Right hindlimb (tissue), 1 donor: ENCODE results near the gene B3GNT3.

ENCODE experiments used
- DNase-seq: peaks from one replicate; pipeline ENCODE4 v3.0.0-alpha.2; 2018

Gene B3GNT3

DNA sequence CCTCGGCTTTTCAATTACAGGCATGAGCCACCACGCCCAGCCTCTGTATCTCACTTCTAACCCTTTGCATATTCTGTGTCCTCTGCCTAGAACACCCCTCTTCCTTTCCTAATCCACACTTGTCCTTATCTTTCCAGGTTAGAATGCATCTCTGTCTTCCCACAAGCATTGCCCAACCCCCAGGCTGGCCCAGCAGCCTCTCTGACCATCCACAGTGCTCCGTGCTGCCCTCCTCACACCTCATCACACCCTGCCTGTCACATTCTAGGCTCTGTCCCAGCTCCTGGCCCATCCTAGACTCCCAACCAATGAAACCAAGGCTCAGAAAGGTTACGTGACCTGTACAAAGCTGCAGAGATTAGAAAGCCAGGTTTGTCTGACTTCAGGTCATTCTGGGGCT is 41.6 kb downstream of the B3GNT3 start:
- DNase-seq = no peak

DNA sequence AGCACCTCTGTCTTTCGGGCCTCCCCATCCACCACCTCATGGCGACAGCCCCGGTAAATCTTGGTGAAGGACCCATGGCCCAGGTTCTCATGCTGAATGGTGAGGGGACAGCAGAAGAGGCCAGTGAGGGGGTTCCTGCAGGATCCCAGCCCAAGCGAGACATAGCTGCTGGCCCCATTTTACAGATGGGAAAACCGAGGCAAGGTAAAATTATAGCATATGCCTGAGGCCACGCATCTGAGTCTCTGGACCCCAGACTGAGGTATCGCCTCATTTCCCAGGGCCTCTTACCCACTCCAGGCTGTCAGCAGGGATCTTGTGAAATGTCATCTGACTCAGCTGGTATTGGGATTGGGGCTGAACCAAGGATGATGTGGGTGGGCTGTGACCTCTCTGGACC is 43.0 kb downstream of the B3GNT3 start:
- DNase-seq = no peak

DNA sequence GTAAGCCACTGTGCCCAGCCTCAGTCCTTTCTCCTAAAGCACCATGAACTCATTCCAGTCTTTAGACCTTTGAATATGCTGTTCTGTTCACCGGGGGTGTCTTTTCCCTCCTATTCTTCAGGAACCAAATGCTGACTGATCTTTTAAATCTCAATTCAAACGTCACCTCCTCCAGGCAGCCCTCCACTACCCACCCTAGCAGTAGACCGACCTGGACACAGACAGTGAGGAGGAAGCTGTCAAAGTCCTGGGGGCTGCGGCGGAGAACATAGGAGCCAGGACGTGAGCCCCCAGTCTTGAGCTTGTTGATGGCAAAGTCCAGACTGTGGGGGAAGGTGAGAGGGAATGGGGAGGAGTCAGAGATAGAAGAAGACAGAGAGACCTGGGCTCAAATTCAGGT is 45.1 kb downstream of the B3GNT3 start:
- DNase-seq = no peak

GRCh38 chr19:17841371-17841809 is 46.5 kb downstream of the B3GNT3 start:
- no peak for DNase-seq

DNA sequence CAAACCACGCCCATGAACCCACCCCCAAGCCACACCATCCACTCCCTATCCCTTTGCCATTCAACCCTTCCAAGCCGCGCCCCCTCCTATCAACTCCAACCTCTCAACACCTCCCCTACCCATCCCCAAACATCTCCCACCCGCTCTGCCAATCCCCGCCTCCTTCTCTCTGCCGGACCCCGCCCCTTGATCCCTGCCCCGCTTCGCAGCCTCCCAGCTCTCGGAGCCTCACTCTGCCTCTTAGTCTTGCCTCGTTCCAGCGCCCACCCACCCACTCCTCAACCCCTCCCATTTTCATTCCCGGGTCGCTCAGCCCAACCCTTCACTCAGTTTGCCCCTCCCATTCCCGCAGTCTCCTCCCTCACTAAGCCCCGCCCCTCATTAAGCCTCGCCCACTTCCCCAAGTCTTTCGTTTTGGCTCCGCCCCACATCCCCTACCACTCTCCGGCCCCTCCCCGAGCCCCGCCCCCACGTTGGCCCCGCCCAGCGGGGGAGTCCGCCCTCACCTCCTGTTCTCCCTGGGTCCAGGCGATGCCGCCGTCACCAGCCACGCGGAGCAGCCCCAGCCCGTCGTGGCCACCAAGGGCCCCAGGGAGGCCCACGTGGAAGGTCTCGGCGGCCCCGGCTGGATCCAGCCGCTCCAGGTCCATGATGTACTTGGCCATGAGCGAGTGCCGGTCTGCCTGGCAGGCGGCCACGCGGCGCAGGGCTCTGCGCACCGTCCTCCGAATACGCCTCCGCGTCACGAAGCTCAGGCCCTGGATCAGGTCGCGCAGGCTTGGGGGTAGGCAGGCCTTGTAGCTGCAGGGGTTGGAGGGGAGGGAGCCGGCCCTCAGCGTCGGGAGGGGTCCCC is 47.1 kb downstream of the B3GNT3 start:
- DNase-seq = peak; percentile 93

- DNase-seq = no peak
Measured at GRCh38 chr19:17842663-17843291, 47.8 kb downstream of the B3GNT3 start.

GRCh38 chr19:17843292-17843827 is 48.4 kb downstream of the B3GNT3 start:
- DNase-seq = no peak

DNA sequence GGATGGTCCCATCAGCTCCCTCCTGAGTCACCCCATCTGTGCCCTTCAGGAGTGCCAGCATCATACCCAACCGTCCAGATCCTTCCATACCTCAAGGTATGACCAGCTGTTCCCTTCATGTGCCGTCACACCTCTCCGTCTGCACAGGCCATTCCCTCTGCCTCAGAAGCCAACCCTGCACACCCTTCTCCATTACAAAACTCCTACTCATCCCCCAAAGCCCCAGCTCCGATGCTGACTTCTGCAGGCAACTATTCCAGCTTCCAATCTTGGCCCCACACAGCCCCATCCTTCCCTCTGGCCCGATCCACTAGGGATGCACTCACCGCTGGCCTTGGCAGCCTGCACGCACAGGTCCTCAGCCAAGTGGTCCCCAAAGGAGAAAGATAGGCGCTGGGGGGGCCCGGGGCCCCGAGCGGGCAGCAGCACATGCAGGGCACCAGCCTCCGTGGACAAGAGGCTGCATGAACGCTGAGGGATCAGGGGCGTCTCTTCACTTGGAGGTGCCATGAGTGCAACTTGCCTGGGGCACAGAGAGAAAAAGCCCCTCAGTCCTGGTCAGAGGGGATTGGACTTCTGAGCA is 49.1 kb downstream of the B3GNT3 start:
- DNase-seq = no peak

DNA sequence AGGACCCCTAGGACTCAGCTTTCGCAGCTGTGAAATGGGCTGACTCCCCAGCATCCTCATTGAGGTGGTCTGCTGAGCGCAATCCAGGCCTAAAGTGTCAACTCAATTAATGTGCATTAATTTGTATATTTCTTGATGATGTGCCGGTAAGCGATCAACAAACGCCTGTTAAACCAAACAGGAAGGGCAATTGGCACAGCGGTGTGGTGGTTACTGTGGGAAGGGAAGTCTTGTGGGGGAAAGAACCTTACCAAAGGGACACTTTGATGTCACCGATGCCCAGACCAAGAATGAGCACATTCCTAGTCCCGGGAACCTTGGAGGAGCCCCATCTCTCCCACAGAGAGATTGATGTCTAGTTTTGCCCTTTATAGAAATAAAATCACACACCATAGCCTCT is 51.2 kb downstream of the B3GNT3 start:
- no peak for DNase-seq

- DNase-seq = peak; percentile 92
Measured at GRCh38 chr19:17847538-17848366, 52.8 kb downstream of the B3GNT3 start, which contains the start of gene JAK3. Gene JAK3, minus strand, starts transcription at chr19:17847982. Its CDS starts 3,565 bp downstream, at chr19:17844417.

DNA sequence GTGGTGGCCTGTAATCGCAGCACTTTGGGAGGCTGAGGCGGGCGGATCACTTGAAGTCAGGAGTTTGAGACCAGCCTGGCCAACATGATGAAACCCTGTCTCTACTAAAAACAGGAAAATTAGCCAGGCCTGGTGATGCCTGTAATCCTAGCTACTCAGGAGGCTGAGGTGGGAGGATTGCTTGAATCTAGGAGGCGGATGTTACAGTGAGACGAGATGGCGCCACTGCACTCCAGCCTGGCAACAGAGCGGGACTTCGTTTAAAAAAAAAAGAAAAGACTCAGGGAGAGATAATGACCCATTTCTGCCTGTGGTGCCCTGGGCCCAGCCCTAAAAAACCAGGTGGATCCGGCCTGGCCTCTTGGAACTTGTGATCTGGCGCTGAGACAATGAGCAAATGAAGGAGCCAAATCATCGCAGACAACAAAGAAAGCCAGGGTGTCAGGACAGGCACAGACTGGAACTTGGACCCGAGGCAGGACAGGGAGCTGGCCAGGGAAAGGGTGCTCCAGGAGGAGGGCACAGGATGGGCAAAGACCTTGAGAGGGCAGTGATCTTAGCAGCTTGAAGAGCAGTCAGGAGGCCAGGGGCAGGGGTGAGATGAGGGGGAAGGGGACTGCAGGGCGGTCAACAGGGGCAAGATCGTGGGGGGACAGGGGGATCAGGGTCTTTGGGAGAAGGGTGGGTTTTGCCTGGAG is 53.8 kb downstream of the B3GNT3 start:
- DNase-seq = no peak

- no peak for DNase-seq
Measured at GRCh38 chr19:17854061-17854460, 59.1 kb downstream of the B3GNT3 start.

DNA sequence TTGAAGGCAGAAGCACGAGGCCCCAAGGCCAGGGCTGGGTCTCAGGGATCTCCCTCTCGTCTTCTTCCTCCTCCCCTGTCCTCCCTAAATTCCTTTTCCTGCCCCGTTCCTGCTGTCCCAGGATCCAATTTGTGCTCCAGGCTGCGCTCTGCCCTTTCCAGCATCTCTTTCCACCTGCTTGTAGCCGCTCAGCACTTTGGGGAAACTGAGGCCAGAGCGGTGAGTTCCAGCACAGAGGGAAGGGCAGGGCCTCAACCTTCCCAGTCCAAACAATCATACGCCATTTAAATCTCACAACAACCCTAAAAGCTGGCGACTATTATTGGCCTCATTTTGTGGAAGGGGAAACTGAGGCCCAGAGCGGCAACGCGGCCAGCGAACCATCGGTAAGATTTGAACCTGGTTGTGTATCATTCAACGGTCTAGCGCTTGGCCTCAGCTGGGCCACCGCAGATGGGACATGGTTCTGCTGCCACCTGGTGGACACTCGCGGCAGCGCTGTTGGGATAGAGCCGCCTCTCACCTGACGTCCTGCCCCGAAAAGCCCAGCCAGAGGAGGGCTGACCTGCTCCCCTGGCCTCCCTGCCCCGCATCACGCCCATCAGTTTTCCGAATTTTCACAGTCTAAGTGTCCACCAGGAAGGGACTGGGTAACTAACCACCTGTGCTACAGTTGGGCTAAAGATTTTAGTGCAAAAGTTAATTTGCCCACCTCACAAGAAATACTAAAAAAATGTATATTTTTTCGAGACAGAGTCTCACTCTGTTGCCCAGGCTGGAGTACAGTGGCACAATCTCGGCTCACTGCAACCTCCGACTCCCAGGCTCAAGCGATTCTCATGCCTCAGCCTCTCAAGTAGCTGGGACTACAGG is 60.6 kb downstream of the B3GNT3 start:
- DNase-seq = peak; percentile 84

DNA sequence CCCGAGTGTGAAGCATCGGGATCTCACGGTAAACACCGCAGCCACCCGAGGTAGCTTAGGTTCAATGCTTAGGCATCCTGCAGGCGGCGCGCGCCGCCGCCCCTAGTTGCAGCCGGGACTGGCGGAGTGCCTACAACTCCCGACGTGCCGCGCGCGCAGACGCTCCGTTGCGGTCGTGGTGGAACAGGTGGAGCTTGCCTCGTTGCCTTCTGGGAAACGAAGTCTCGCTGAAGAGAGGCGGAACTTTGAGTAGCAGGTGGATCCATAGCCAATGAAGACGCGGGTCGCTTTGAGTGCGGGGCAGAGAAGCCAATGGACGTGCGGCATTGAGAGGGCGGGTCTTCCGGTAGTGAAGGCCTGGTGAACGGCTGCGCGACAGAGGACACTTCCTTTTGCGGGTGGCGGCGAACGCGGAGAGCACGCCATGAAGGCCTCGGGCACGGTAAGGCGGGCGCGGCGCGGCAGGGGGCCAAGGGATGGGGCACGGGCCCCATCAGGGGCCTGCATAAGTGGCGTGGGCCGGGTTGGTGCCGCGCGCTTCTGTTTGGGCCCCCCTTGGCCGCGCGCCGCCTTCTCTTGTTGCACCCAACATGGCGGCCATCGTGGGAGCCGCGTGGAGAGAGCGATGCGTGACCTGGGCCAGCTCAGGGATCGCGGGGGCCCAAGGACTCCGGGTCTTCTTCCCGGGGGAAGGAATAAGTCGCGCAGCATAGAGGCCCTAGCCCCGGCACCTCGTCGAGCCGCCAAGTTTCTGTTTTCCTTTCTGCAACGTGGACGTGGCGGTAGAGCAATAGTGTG is 64.8 kb downstream of the B3GNT3 start, which contains the start of gene RPL18A:
Gene RPL18A, plus strand, starts transcription at position 378 of the 798 bp plus-strand sequence. Its CDS starts 47 bp downstream, at position 425.
- DNase-seq = peak; percentile 99

DNA sequence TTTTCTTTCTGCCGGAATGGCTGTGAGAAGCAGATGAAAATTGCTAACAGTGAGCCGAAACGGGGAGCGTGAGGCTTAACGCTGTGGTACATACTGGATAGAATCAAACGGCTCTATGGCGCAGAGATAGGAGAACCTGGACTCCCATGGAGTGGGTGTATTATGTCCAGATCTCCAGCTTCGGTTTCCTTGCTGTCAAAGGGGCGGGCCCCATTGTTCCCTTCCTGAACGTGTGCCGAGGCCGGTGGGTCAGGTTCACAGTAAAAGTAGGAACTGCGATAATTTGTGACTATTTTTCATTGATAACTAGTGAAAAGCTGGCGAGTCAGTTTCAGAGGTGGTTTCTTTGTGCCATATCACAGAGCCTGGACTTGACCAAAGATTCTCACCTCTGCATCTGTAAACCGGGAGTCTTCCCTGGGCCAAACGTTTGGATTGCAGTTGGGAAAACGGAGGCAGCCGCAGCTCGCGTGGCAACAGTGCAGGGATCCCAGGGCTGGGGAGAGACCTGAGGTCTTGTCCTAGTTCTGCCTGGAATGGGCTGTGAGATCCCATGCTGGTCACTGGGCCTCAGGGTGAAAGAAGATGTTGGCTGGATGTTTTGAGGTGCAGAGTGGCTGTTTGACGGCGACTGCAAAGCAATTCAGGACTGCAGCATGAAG is 65.5 kb downstream of the B3GNT3 start:
- no peak for DNase-seq

GRCh38 chr19:17860993-17861360 is 66.0 kb downstream of the B3GNT3 start:
- DNase-seq = no peak

DNA sequence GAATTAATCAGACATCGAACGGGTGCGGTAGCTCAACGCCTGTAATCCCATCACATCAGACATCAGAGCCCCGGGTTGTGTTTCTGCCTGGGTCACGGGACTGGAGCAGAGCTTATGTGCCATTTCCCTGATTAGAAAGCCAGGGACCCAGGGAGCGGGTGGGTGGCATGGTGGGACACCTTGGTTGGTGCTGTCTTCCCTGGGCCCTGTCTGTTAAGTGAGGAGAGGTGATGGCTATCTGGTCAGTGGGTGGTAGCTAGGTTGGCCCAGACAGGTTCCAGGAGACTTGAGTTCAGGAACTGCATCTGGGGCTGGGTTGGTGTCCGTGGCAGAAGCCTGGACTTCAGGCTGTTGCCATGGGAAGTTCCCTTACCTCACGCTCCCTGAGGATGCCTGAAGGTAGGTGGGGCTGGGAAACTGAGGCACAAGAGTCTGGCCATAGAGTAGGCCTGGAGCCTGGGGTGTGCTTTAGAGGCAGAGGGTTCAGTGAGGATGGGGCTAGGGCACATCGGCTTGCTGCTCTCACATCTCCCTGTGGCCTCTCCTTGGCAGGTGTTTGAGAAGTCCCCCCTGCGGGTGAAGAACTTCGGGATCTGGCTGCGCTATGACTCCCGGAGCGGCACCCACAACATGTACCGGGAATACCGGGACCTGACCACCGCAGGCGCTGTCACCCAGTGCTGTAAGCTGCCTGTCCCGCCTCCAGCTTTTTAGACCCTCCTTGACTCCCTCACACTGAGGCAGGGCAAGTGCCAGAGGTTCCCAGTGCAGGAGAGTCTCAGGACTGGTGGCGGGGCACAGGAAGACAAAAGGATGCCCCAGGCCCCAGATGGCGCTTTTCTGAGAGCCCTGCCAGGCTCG is 66.8 kb downstream of the B3GNT3 start:
- DNase-seq = no peak
